Mucosa of descending colon (tissue), 3 donors: ENCODE measurements around the gene ZNF267. TPM values are rescaled to one million over a fixed set of nuclear protein-coding genes. Genes with fewer than 3 reads are reported as not detected.

Experiments used
- ATAC-seq: fragments of 200-7000 bp; cut with Tn5 transposase; one replicate; pipeline ENCODE4 v1.9.1; 2020; ENCODE audit warnings: mild to moderate bottlenecking, moderate library complexity
- DNase-seq, 3 donors: peaks; one replicate each; pipeline ENCODE4 v3.0.0-alpha.2; 2020
- H3K36me3 ChIP-seq: fragments of 200-600 bp; one replicate; pipeline ENCODE4 v1.8.0; 2021; ENCODE audit warnings: low read depth, mild to moderate bottlenecking
- H3K4me1 ChIP-seq: fragments of 200-600 bp; one replicate; pipeline ENCODE4 v1.8.0; 2021; ENCODE audit warnings: low read depth, mild to moderate bottlenecking
- H3K4me3 ChIP-seq: fragments of 200-600 bp; one replicate; pipeline ENCODE4 v1.8.0; 2021; ENCODE audit warnings: mild to moderate bottlenecking
- H3K9me3 ChIP-seq: fragments of 200-600 bp; one replicate; pipeline ENCODE4 v1.8.0; 2021; ENCODE audit warnings: mild to moderate bottlenecking
- CTCF ChIP-seq: fragments of 200-600 bp; IDR thresholded peaks from one replicate; pipeline ENCODE4 v1.8.0; 2022; ENCODE audit warnings: antibody characterized with exemption, mild to moderate bottlenecking
- intact Hi-C, 2 donors: fragments of 100-400 bp; cut with DNase I in 1 of 2; cut with micrococcal nuclease in 1 of 2; formaldehyde crosslinking; loops; one replicate each; pipeline versions ENCODE4 v1.11.0 to v1.11.1; 2022; cut with DNase I, micrococcal nuclease
- total RNA-seq, 3 donors: library from RNA; stranded (reverse); fragmentation: NEBNext Ultra II Directional in 2 of 3; extraction: Animal tissue kit (Norgen Biotek cat#: 25700) in 2 of 3; gene quantifications; one replicate each; pipeline versions ENCODE4 v1.2.1 to v1.2.4, GENCODE V29; 2021 to 2023
- donor health status: DM: no; HTN: no; CAD: no; lungs with moderate emphysema.
- donor health status: DM: no; HTN: no; CAD: no.
- donor health status: DM: no; HTN: yes; CAD: no.

Gene ZNF267
- total RNA-seq, 3 donors from 2014 or later = 10.5 to 12.3 (median 11.2) TPM

GRCh38 chr16:31875112-31875803 lies 1.7 kb downstream of the ZNF267 start:
- Histone ChIP-seq H3K4me1 (peaks cover 40% of the 10 kb centered on the region), H3K36me3 (no peaks in the 10 kb centered on the region), H3K4me3 (no peak overlapping the region), H3K9me3 (no peaks in the 10 kb centered on the region)
- peak; percentile 4 for ATAC-seq
- intact Hi-C loops = no loop called here
- DNase-seq = no peak
- TF ChIP-seq CTCF = no peak

- intact Hi-C loops = no loop called here
- no peak for TF ChIP-seq CTCF
- Histone ChIP-seq H3K4me1 (peaks cover 46% of the 10 kb centered on the region), H3K9me3 (no peaks in the 10 kb centered on the region), H3K4me3 (no peak overlapping the region), H3K36me3 (no peaks in the 10 kb centered on the region)
- no peak for ATAC-seq
- DNase-seq = no peak
Measured at GRCh38 chr16:31875928-31876547, 2.4 kb downstream of the ZNF267 start.

- Histone ChIP-seq H3K9me3 (no peaks in the 10 kb centered on the region), H3K4me3 (no peak overlapping the region), H3K36me3 (no peaks in the 10 kb centered on the region), H3K4me1 (peaks cover 46% of the 10 kb centered on the region)
- no peak for TF ChIP-seq CTCF
- ATAC-seq (peak; percentile 39), DNase-seq (peak in 1 of 3 donors; percentile 28)
- intact Hi-C loops = no loop called here
Measured at GRCh38 chr16:31876951-31877828, 3.6 kb downstream of the ZNF267 start.

GRCh38 chr16:31877876-31878642 lies 4.5 kb downstream of the ZNF267 start:
- intact Hi-C loops = no loop called here
- ATAC-seq = no peak

More at GRCh38 chr16:31877876-31878642, 4.5 kb downstream of the ZNF267 start:
- no peak for TF ChIP-seq CTCF
- H3K4me1 ChIP-seq = peaks cover 46% of the 10 kb centered on the region
- no peaks in the 10 kb centered on the region for H3K36me3 ChIP-seq
- DNase-seq = no peak
- no peak overlapping the region for H3K4me3 ChIP-seq
- no peaks in the 10 kb centered on the region for H3K9me3 ChIP-seq
